Tibial nerve (tissue), 4 donors: ENCODE data around the gene MLPH. TPM values are rescaled to one million over a fixed set of nuclear protein-coding genes. Genes with fewer than 3 reads are reported as not detected.

Experiments used
- DNase-seq, 2 donors: peaks; one replicate each; pipeline ENCODE4 v3.0.0-alpha.2; 2019; ENCODE audit warnings: low spot score in 2 of 2
- H3K27ac ChIP-seq, 4 donors: fragments of 200-600 bp; sonication (generic) in 3 of 4; one replicate each; pipeline ENCODE4 v1.5.1; 2017 to 2019; ENCODE audit warnings: mild to moderate bottlenecking in 1 of 4
- H3K27me3 ChIP-seq, 2 donors: fragments of 200-600 bp; sonication (generic) in 1 of 2; one replicate each; pipeline versions ENCODE4 v1.5.1 to v1.6.0; 2017 to 2019
- H3K36me3 ChIP-seq, 3 donors: fragments of 200-600 bp; sonication (generic); one replicate each; pipeline ENCODE4 v1.5.1; 2018 to 2019
- H3K4me1 ChIP-seq, 4 donors: fragments of 200-600 bp; sonication (generic) in 3 of 4; one replicate each; pipeline ENCODE4 v1.5.1; 2017 to 2019
- H3K4me3 ChIP-seq, 4 donors: fragments of 200-600 bp; sonication (generic) in 3 of 4; one replicate each; pipeline ENCODE4 v1.5.1; 2017 to 2019; ENCODE audit warnings: mild to moderate bottlenecking in 1 of 4, moderate library complexity in 1 of 4
- H3K9me3 ChIP-seq, 4 donors: fragments of 200-600 bp; sonication (generic) in 3 of 4; one replicate each; pipeline ENCODE4 v1.5.1; 2017 to 2019
- EP300 ChIP-seq, 2 donors: sonication (generic); formaldehyde crosslinking; IDR thresholded peaks; one replicate each; pipeline ENCODE4 v1.6.1; 2017; ENCODE audit warnings: antibody characterized with exemption in 2 of 2, mild to moderate bottlenecking in 1 of 2
- POLR2A ChIP-seq, 2 donors: fragments of 450-650 bp; IDR thresholded peaks; one replicate each; pipeline ENCODE4 v1.6.1; 2017; ENCODE audit warnings: antibody characterized with exemption in 2 of 2, mild to moderate bottlenecking in 2 of 2, moderate library complexity in 2 of 2
- WGBS, 2 donors: methylation state at CpG; one replicate each; pipeline ENCODE4 v1.1.5; 2018; 5-methylcytosine and 5-hydroxymethylcytosine counted together
- total RNA-seq, 4 donors: library from RNA; depleted of rRNA; stranded (reverse); fragments of >200 nt; gene quantifications; one replicate each; pipeline ENCODE4 v1.1.0, GENCODE V29; 2016
- TF ChIP-seq, protein P1 (sequence below), 5 experiments: fragments of 200-600 bp in 3 of 5; fragments of 450-650 bp in 2 of 5; sonication (generic) in 3 of 5; IDR thresholded peaks; one replicate each; pipeline ENCODE4 v1.5.1; 2016 to 2019; ENCODE audit warnings: antibody characterized with exemption in 5 of 5, mild to moderate bottlenecking in 3 of 5, moderate library complexity in 2 of 5

The MLPH gene
- total RNA-seq, 4 donors from 2014 or later, result 41.4 to 108 (median 62.1) TPM

DNA sequence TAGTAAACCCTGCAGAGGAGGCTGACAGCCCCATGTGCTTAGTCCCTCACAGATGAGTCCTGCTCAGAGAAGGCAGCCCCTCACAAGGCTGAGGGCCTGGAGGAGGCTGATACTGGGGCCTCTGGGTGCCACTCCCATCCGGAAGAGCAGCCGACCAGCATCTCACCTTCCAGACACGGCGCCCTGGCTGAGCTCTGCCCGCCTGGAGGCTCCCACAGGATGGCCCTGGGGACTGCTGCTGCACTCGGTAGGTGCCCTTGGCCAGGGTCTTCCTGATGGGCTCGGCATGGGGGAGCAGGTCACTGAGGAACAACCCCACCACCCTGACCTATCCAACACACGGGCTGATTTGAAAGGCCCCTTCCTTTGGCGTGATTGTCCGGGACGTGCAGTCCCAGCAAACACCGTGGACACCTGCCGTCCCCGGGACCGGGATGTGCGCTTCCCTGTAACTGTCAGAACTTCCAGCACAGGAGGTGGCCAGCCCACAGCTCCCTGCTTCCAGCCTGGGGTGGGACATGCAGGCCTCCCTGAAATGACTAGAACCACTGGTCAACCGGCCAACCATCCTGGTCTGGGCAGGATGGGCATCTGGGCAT lies 38.6 kb downstream of the MLPH start:
- no peak for DNase-seq
- no peak overlapping the region for H3K27ac ChIP-seq
- no peak overlapping the region for H3K4me3 ChIP-seq

DNA sequence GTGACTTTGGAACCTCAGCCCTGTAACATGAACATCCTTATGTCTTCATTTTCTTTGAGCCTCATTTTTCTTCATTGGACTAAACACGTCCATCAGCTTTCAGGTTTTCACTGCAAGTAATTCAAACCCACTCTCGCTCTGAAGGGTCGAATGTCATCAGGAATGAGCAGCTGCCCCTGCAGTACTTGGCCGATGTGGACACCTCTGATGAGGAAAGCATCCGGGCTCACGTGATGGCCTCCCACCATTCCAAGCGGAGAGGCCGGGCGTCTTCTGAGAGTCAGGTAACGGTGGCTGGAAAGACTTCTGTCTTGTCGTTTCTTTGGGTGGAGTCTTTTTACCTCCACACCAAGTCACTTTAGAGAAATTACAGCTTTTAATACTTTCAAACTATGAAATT lies 40.2 kb downstream of the MLPH start:
- no peak overlapping the region for H3K4me3 ChIP-seq
- H3K36me3 ChIP-seq, result peaks cover 0 to 18% (median 0%) of the 10 kb centered on the region in 3 donors
- H3K27me3 ChIP-seq, result no peaks in the 10 kb centered on the region
- no peak for TF ChIP-seq EP300 (IDR thresholded peaks at IDR 0.05)
- TF ChIP-seq, protein P1, sequence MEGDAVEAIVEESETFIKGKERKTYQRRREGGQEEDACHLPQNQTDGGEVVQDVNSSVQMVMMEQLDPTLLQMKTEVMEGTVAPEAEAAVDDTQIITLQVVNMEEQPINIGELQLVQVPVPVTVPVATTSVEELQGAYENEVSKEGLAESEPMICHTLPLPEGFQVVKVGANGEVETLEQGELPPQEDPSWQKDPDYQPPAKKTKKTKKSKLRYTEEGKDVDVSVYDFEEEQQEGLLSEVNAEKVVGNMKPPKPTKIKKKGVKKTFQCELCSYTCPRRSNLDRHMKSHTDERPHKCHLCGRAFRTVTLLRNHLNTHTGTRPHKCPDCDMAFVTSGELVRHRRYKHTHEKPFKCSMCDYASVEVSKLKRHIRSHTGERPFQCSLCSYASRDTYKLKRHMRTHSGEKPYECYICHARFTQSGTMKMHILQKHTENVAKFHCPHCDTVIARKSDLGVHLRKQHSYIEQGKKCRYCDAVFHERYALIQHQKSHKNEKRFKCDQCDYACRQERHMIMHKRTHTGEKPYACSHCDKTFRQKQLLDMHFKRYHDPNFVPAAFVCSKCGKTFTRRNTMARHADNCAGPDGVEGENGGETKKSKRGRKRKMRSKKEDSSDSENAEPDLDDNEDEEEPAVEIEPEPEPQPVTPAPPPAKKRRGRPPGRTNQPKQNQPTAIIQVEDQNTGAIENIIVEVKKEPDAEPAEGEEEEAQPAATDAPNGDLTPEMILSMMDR (IDR thresholded peaks at IDR 0.05), result no peak
- TF ChIP-seq POLR2A (IDR thresholded peaks at IDR 0.05), result no peak
- WGBS, 2 donors, result 87 to 93% methylated on average over 11 of the region's 11 CpGs
- no peak for DNase-seq
- H3K27ac ChIP-seq, result no peak overlapping the region
- H3K9me3 ChIP-seq, result no peaks in the 10 kb centered on the region
- H3K4me1 ChIP-seq, result no peaks in the 10 kb centered on the region

More for the DNA sequence above, 38.6 kb downstream of the MLPH start:
- WGBS, 2 donors, result 96 to 97% methylated on average over 15 of the region's 17 CpGs
- no peaks in the 10 kb centered on the region for H3K9me3 ChIP-seq
- TF ChIP-seq EP300 (IDR thresholded peaks at IDR 0.05), result no peak
- TF ChIP-seq POLR2A (IDR thresholded peaks at IDR 0.05), result no peak
- TF ChIP-seq, protein P1 (IDR thresholded peaks at IDR 0.05), result no peak
- no peaks in the 10 kb centered on the region for H3K27me3 ChIP-seq
- H3K36me3 ChIP-seq, result peaks cover 0 to 18% (median 0%) of the 10 kb centered on the region in 3 donors
- no peaks in the 10 kb centered on the region for H3K4me1 ChIP-seq

DNA sequence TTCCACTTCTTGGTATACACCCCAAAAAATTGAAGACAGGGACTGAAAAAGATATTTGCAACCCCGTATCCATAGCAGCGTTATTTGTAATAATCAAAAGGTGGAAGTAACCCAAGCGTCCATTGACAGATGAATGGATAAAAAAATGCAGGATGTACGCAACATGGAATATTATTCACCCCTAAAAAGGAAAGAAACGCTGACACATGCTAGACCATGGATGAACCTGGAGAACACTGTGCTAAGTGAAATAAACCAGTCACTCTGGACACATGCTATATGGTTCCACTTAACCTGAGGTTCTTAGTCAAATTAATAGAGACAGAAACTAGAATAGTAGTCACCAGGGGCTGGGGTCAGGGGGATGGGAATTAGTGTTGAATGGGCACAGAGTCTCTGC lies 40.7 kb downstream of the MLPH start:
- 95% methylated on average over 5 of the region's 5 CpGs for WGBS, 2 donors
- H3K27me3 ChIP-seq, result no peaks in the 10 kb centered on the region
- H3K4me3 ChIP-seq, result no peak overlapping the region
- H3K4me1 ChIP-seq, result no peaks in the 10 kb centered on the region
- TF ChIP-seq POLR2A (IDR thresholded peaks at IDR 0.05) (no peak), EP300 (IDR thresholded peaks at IDR 0.05) (no peak)
- TF ChIP-seq, protein P1 (IDR thresholded peaks at IDR 0.05), result no peak
- H3K36me3 ChIP-seq, result peaks cover 0 to 18% (median 0%) of the 10 kb centered on the region in 3 donors
- DNase-seq, result no peak
- H3K9me3 ChIP-seq, result no peaks in the 10 kb centered on the region
- no peak overlapping the region for H3K27ac ChIP-seq

DNA sequence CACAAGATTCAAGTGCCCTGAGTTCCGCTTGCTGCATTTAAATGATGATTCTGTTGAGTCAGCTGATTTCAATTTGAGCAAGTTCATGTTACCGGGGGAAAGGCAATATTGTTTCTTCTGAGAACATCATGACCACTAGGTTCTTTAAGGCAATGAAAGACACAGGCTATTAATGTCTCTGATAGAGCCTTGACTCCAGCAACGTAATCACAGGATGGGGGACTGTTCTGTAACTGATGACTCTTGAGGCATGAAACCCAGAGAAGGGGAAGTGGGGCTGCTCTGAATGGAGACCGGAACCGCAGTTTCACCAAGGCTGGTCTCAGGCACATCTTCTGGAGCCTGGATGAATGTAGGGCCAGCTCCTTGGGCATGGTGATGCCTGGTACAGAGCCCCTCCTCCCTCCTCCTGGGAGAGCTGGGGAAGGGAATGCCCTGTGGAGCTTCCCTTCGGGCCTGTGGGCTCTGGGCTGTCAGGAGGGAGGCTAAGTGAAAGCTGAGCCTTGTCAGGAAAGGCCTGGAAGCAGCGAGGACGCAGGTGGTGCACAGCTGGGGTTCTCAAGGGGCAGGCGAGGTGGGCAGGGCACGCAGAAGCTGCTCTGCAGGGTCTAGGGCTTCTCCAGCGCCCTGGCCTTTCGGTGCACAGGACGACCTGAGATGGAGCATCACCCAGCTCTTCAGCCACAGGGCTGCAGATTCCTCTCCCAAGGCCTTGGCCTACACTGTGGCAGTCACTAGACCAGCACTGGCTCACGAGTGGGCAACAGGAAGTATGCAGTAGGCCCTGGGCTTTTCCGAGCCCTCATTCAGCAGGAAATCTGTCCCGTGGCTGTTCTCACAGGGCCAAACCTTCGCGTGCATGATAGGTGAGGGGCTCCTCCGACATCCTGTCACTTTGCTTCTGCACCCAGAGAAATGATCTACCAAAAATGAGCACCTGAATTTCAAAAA lies 42.7 kb downstream of the MLPH start:
- Histone ChIP-seq H3K9me3 (no peaks in the 10 kb centered on the region), H3K4me3 (no peak overlapping the region), H3K4me1 (no peaks in the 10 kb centered on the region), H3K36me3 (peaks cover 0 to 15% (median 0%) of the 10 kb centered on the region in 3 donors), H3K27ac (no peak overlapping the region), H3K27me3 (no peaks in the 10 kb centered on the region)
- no peak for DNase-seq
- WGBS, 2 donors, result 79 to 82% methylated on average over 18 to 19 of the region's 19 CpGs
- no peak for TF ChIP-seq EP300 (IDR thresholded peaks at IDR 0.05)
- TF ChIP-seq, protein P1 (IDR thresholded peaks at IDR 0.05), result no peak
- no peak for TF ChIP-seq POLR2A (IDR thresholded peaks at IDR 0.05)
